Neutrophil (primary cell): ENCODE results near the gene RSPRY1.

Experiments
- H3K27ac ChIP-seq: fragments of 200-600 bp; sonication (generic); 2 replicates; pipeline ENCODE4 v1.5.1; 2016; ENCODE audit warnings: mild to moderate bottlenecking, moderate library complexity
- H3K27me3 ChIP-seq: fragments of 200-600 bp; sonication (generic); 2 replicates; pipeline ENCODE4 v1.6.0; 2016; ENCODE audit warnings: mild to moderate bottlenecking
- H3K36me3 ChIP-seq: fragments of 200-600 bp; sonication (generic); 2 replicates; pipeline ENCODE4 v1.5.1; 2017
- H3K4me1 ChIP-seq, 2 experiments: fragments of 200-600 bp in 1 of 2; sonication (generic) in 1 of 2; 1 replicate in 1 of 2; 2 replicates in 1 of 2; pipeline versions ENCODE4 v1.5.1 to v1.6.1; 2013 to 2016; ENCODE audit warnings: low read depth in 1 of 2, low read length in 1 of 2, mild to moderate bottlenecking in 1 of 2, moderate library complexity in 1 of 2; ENCODE audit not compliant: control insufficient read depth in 1 of 2, insufficient read depth in 1 of 2
- H3K4me3 ChIP-seq, 2 experiments: fragments of 200-600 bp in 1 of 2; sonication (generic) in 1 of 2; 1 replicate in 1 of 2; 2 replicates in 1 of 2; pipeline ENCODE4 v1.5.1; 2013 to 2016; ENCODE audit warnings: low read depth in 1 of 2, low read length in 1 of 2, mild to moderate bottlenecking in 1 of 2, moderate library complexity in 1 of 2
- H3K9me3 ChIP-seq: fragments of 200-600 bp; sonication (generic); 2 replicates; pipeline ENCODE4 v1.5.1; 2016
- TF ChIP-seq, protein P1 (sequence below): fragments of 200-600 bp; sonication (generic); IDR thresholded peaks from 2 replicates; pipeline ENCODE4 v1.5.1; 2016; ENCODE audit warnings: antibody characterized with exemption

Gene RSPRY1

DNA sequence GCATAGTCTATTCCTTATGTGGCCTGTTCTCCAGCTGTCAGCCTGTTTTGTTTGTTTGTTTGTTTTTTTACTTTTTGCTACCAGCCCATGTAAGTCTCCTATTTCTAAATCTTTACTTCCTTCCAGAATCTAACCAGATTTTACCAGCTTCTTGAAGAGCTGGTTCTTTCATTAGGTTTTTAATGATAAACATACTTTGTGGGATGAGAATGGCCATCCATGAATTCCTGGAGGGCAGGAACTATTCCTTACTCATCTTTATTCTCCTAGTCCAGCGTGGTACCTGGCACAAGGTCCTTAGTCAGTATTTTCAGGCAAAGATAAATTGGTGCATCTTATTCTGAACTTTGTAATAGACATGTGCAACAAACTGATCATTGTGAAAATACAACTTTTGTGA lies 17.3 kb downstream of the RSPRY1 start:
- H3K27me3 ChIP-seq, result no peaks in the 10 kb centered on the region

DNA sequence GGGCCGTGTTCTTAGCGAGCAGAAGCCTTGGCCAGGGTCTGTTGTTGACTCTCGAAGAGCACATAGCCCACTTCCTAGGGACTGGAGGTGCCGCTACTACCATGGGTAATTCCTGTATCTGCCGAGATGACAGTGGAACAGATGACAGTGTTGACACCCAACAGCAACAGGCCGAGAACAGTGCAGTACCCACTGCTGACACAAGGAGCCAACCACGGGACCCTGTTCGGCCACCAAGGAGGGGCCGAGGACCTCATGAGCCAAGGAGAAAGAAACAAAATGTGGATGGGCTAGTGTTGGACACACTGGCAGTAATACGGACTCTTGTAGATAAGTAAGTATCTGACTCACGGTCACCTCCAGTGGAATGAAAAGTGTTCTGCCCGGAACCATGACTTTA lies 18.5 kb downstream of the RSPRY1 start:
- Histone ChIP-seq H3K27ac (no peak overlapping the region), H3K9me3 (no peaks in the 10 kb centered on the region), H3K4me1 (no peaks in the 10 kb centered on the region), H3K36me3 (peaks cover 49% of the 10 kb centered on the region), H3K27me3 (no peaks in the 10 kb centered on the region), H3K4me3 (no peak overlapping the region)
- TF ChIP-seq, protein P1, sequence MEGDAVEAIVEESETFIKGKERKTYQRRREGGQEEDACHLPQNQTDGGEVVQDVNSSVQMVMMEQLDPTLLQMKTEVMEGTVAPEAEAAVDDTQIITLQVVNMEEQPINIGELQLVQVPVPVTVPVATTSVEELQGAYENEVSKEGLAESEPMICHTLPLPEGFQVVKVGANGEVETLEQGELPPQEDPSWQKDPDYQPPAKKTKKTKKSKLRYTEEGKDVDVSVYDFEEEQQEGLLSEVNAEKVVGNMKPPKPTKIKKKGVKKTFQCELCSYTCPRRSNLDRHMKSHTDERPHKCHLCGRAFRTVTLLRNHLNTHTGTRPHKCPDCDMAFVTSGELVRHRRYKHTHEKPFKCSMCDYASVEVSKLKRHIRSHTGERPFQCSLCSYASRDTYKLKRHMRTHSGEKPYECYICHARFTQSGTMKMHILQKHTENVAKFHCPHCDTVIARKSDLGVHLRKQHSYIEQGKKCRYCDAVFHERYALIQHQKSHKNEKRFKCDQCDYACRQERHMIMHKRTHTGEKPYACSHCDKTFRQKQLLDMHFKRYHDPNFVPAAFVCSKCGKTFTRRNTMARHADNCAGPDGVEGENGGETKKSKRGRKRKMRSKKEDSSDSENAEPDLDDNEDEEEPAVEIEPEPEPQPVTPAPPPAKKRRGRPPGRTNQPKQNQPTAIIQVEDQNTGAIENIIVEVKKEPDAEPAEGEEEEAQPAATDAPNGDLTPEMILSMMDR, result no peak

More for the DNA sequence above, 17.3 kb downstream of the RSPRY1 start:
- peaks cover 36% of the 10 kb centered on the region for H3K36me3 ChIP-seq
- no peaks in the 10 kb centered on the region for H3K9me3 ChIP-seq
- H3K4me1 ChIP-seq, result no peaks in the 10 kb centered on the region
- no peak overlapping the region for H3K27ac ChIP-seq
- no peak overlapping the region for H3K4me3 ChIP-seq
- TF ChIP-seq, protein P1, result no peak

DNA sequence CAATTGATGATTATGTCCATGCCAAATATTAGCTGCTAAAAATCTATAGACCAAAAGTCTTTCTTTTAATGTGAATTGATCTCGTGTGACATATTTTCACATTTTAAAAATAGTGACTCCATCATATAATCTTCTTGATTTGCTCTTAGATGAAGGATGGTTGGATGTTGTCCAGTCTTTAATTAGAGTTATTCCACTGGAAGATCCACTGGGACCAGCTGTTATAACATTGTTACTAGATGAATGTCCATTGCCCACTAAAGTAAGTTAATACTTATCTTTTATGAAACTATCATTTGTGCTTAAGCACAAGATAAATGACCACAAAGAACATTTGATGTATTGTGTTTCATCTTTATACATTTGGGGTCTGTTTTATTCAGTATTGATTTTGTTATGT lies 22.8 kb downstream of the RSPRY1 start:
- H3K4me3 ChIP-seq, result no peak overlapping the region
- H3K27me3 ChIP-seq, result no peaks in the 10 kb centered on the region
- TF ChIP-seq, protein P1, result no peak
- no peaks in the 10 kb centered on the region for H3K9me3 ChIP-seq
- peaks cover 88% of the 10 kb centered on the region for H3K36me3 ChIP-seq
- H3K27ac ChIP-seq, result no peak overlapping the region
- no peaks in the 10 kb centered on the region for H3K4me1 ChIP-seq

DNA sequence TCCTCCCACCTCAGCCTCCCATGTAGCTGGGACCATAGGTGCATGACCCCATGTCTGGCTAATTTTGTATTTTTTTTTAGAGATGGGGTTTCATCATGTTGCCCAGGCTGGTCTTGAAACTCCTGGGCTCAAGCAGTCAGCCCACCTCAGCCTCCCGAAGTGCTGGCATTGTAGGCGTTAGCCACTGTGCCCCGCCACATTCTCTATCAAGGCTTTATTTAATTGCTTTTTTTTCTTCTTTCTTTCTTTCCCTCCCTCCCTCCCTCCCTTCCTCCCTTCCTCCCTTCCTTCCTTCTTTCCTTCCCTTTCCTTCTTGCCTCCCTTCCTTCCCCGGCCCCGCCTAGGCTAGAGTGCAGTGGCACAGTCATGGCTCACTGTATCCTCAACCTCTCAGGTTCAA lies 23.7 kb downstream of the RSPRY1 start:
- peaks cover 93% of the 10 kb centered on the region for H3K36me3 ChIP-seq
- no peak overlapping the region for H3K4me3 ChIP-seq
- no peaks in the 10 kb centered on the region for H3K27me3 ChIP-seq
- no peaks in the 10 kb centered on the region for H3K4me1 ChIP-seq
- no peaks in the 10 kb centered on the region for H3K9me3 ChIP-seq
- TF ChIP-seq, protein P1, result no peak
- no peak overlapping the region for H3K27ac ChIP-seq

DNA sequence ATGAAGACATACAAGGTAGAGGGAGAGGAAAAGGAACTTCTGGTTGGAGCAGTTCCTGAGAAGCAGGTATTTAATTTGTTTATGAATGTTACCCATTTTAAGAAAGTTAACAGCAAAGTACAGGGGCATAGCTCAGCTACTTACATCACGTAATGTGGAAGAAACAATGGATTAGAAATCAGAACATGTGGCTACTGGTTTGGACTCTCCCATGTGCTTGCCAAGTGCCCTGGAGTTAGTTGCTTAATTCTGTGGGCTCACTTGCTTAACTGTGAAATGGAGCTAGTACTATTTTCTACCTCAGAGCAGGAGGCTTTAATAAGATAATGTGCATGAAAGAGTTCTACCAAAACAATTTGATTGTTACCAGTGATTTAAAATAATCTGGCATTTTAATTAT lies 27.3 kb downstream of the RSPRY1 start:
- Histone ChIP-seq H3K27ac (no peak overlapping the region), H3K36me3 (peaks cover 97% of the 10 kb centered on the region), H3K9me3 (peaks cover 4% of the 10 kb centered on the region), H3K4me3 (no peak overlapping the region), H3K4me1 (no peaks in the 10 kb centered on the region), H3K27me3 (no peaks in the 10 kb centered on the region)
- TF ChIP-seq, protein P1, result no peak

DNA sequence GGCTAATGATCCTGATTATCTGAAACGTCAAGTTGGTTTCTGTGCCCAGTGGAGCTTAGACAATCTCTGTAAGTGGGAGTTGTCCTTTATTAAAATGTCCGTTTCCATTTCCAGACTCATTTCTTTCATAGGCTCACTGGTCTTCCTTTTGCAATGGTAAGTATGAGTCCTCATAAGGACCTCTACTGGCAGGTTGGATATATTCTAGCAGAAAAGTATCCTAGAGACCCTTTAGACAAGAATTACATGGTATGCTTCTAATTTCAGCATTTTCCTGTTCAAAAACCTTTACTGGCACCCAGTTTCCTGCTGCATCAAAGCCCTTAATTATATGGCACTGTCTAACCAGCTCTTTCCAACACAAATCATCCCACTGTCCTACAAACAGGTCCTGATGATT lies 30.8 kb downstream of the RSPRY1 start:
- Histone ChIP-seq H3K27ac (no peak overlapping the region), H3K27me3 (no peaks in the 10 kb centered on the region), H3K9me3 (peaks cover 4% of the 10 kb centered on the region), H3K36me3 (peaks cover 84% of the 10 kb centered on the region), H3K4me1 (no peaks in the 10 kb centered on the region), H3K4me3 (no peak overlapping the region)
- TF ChIP-seq, protein P1, result no peak
